Panc1 (cell line): ENCODE data around the gene KCTD1.

Experiments
- CTCF ChIP-seq: fragments of 450-650 bp; IDR thresholded peaks from 2 replicates; pipeline ENCODE4 v1.5.1; 2017; ENCODE audit warnings: mild to moderate bottlenecking
- POLR2AphosphoS5 ChIP-seq: IDR thresholded peaks from 2 replicates; pipeline ENCODE4 v1.6.1; 2012; ENCODE audit warnings: mild to moderate bottlenecking, low read depth, low read length, moderate library complexity
- SIN3A ChIP-seq: IDR thresholded peaks from 2 replicates; pipeline ENCODE4 v1.6.1; 2012; ENCODE audit warnings: low read depth, mild to moderate bottlenecking, low read length, moderate library complexity, borderline replicate concordance; ENCODE audit not compliant: insufficient read depth
- TCF7L2 ChIP-seq: IDR thresholded peaks from 2 replicates; pipeline ENCODE4 v1.6.1; 2011; ENCODE audit warnings: mild to moderate bottlenecking, low read depth, low read length, inconsistent platforms
- TF ChIP-seq, protein P1 (sequence below), 2 experiments: IDR thresholded peaks; 2 replicates each; pipeline ENCODE4 v1.6.1; 2011 to 2012; ENCODE audit warnings: low read depth in 2 of 2, control low read depth in 1 of 2, low read length in 1 of 2, mild to moderate bottlenecking in 1 of 2, moderate library complexity in 1 of 2; ENCODE audit not compliant: insufficient read depth in 1 of 2

GRCh38 chr18:26536664-26537063 lies 11.7 kb downstream of the KCTD1 start:
- TF ChIP-seq CTCF (no peak), TCF7L2 (no peak), POLR2AphosphoS5 (no peak), SIN3A (no peak)
- TF ChIP-seq, protein P1, sequence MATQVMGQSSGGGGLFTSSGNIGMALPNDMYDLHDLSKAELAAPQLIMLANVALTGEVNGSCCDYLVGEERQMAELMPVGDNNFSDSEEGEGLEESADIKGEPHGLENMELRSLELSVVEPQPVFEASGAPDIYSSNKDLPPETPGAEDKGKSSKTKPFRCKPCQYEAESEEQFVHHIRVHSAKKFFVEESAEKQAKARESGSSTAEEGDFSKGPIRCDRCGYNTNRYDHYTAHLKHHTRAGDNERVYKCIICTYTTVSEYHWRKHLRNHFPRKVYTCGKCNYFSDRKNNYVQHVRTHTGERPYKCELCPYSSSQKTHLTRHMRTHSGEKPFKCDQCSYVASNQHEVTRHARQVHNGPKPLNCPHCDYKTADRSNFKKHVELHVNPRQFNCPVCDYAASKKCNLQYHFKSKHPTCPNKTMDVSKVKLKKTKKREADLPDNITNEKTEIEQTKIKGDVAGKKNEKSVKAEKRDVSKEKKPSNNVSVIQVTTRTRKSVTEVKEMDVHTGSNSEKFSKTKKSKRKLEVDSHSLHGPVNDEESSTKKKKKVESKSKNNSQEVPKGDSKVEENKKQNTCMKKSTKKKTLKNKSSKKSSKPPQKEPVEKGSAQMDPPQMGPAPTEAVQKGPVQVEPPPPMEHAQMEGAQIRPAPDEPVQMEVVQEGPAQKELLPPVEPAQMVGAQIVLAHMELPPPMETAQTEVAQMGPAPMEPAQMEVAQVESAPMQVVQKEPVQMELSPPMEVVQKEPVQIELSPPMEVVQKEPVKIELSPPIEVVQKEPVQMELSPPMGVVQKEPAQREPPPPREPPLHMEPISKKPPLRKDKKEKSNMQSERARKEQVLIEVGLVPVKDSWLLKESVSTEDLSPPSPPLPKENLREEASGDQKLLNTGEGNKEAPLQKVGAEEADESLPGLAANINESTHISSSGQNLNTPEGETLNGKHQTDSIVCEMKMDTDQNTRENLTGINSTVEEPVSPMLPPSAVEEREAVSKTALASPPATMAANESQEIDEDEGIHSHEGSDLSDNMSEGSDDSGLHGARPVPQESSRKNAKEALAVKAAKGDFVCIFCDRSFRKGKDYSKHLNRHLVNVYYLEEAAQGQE (IDR thresholded peaks at IDR 0.05; ENCODE audit: insufficient read depth in 1 of 2, low read depth in 2 of 2, low read length in 1 of 2) = no peak
